GM12878 (cell line): ENCODE measurements around the gene GFOD2. TPM values are rescaled to one million over a fixed set of nuclear protein-coding genes. Genes with fewer than 3 reads are reported as not detected.
A peak's percentile ranks its signal among the peaks of the same experiment; 100 is the strongest.

Experiments
- BCL3 ChIP-seq: IDR thresholded peaks from 2 replicates; pipeline ENCODE4 v1.6.1; 2011; ENCODE audit warnings: borderline replicate concordance, low read depth, mild to moderate bottlenecking, moderate library complexity, low read length; ENCODE audit not compliant: insufficient read depth, poor library complexity, severe bottlenecking
- BMI1 ChIP-seq: fragments of 450-650 bp; IDR thresholded peaks from 2 replicates; pipeline ENCODE4 v1.6.1; 2016; ENCODE audit warnings: mild to moderate bottlenecking, moderate library complexity, borderline replicate concordance
- BRCA1 ChIP-seq: IDR thresholded peaks from 2 replicates; pipeline ENCODE4 v1.6.1; 2011; ENCODE audit warnings: low read depth, low read length, improper control_type of control experiment
- JUNB ChIP-seq: IDR thresholded peaks from 2 replicates; pipeline ENCODE4 v1.6.1; 2016; ENCODE audit warnings: antibody characterized with exemption, mild to moderate bottlenecking
- KLF5 ChIP-seq: fragments of 450-650 bp; IDR thresholded peaks from 2 replicates; pipeline ENCODE4 v1.6.1; 2014; ENCODE audit warnings: mild to moderate bottlenecking; ENCODE audit not compliant: partially characterized antibody
- MYB ChIP-seq: fragments of 150-350 bp; IDR thresholded peaks from 2 replicates; pipeline ENCODE4 v1.6.1; 2014; ENCODE audit warnings: mild to moderate bottlenecking, low read depth, low read length, borderline replicate concordance
- PAX5 ChIP-seq: IDR thresholded peaks from 2 replicates; pipeline ENCODE4 v1.6.1; 2011; ENCODE audit warnings: low read depth, low read length, borderline replicate concordance
- SUZ12 ChIP-seq: fragments of 200-600 bp; sonication (generic); IDR thresholded peaks from one replicate; pipeline ENCODE4 v1.6.1; 2018; ENCODE audit warnings: antibody characterized with exemption, mild to moderate bottlenecking; ENCODE audit not compliant: unreplicated experiment
- TCF7 ChIP-seq: IDR thresholded peaks from 2 replicates; pipeline ENCODE4 v1.6.1; 2014; ENCODE audit warnings: antibody characterized with exemption, borderline replicate concordance
- ZBED1 ChIP-seq: IDR thresholded peaks from 2 replicates; pipeline ENCODE4 v1.6.1; 2016; ENCODE audit warnings: borderline replicate concordance
- polyA plus RNA-seq, 11 experiments: library from polyadenylated mRNA; depleted of rRNA in 4 of 11; unstranded in 6 of 11; stranded (reverse) in 5 of 11; fragments of >200 nt; fragmentation: Nextera tagmentation in 4 of 11; fragmentation: Illumina TruSeq in 1 of 11; extraction: Ambion mirVana in 4 of 11; extraction: Trizol in 1 of 11; gene quantifications; 1 replicate in 1 of 11; 2 replicates in 10 of 11; pipeline versions ENCODE4 v1.2.1 to v1.2.3, GENCODE V29; 2011 to 2016; ENCODE audit warnings: inconsistent platforms in 2 of 11, missing spikeins in 2 of 11, low read depth in 1 of 11
- total RNA-seq, 4 experiments: library from RNA; depleted of rRNA in 3 of 4; stranded (reverse); fragments of >200 nt in 3 of 4; fragmentation: Illumina TruSeq in 1 of 4; extraction: Trizol in 1 of 4; gene quantifications; 2 replicates each; pipeline versions ENCODE4 v1.2.1 to v1.2.3, GENCODE V29; 2013 to 2021
- TF ChIP-seq, protein P1 (sequence below): fragments of 450-650 bp; IDR thresholded peaks from 2 replicates; pipeline ENCODE4 v1.6.1; 2017; ENCODE audit warnings: mild to moderate bottlenecking
- TF ChIP-seq, protein P2 (sequence below): fragments of 450-650 bp; IDR thresholded peaks from 2 replicates; pipeline ENCODE4 v1.6.1; 2014; ENCODE audit warnings: mild to moderate bottlenecking
- TF ChIP-seq, protein P3 (sequence below): IDR thresholded peaks from 2 replicates; pipeline ENCODE4 v1.6.1; 2012; ENCODE audit warnings: improper control_type of control experiment, low read depth, low read length; ENCODE audit not compliant: insufficient replicate concordance
- TF ChIP-seq, protein P4 (sequence below): IDR thresholded peaks from 2 replicates; pipeline ENCODE4 v1.6.1; 2011; ENCODE audit warnings: low read depth, mild to moderate bottlenecking, low read length, moderate library complexity, borderline replicate concordance; ENCODE audit errors: extremely low read depth

The GFOD2 gene
- total and polyA plus RNA-seq, 10 of the 15 experiments (the other 5 are each of a cell fraction or from before 2014, with no cell fraction given): 2.0 to 15.9 (median 12.0) TPM

DNA sequence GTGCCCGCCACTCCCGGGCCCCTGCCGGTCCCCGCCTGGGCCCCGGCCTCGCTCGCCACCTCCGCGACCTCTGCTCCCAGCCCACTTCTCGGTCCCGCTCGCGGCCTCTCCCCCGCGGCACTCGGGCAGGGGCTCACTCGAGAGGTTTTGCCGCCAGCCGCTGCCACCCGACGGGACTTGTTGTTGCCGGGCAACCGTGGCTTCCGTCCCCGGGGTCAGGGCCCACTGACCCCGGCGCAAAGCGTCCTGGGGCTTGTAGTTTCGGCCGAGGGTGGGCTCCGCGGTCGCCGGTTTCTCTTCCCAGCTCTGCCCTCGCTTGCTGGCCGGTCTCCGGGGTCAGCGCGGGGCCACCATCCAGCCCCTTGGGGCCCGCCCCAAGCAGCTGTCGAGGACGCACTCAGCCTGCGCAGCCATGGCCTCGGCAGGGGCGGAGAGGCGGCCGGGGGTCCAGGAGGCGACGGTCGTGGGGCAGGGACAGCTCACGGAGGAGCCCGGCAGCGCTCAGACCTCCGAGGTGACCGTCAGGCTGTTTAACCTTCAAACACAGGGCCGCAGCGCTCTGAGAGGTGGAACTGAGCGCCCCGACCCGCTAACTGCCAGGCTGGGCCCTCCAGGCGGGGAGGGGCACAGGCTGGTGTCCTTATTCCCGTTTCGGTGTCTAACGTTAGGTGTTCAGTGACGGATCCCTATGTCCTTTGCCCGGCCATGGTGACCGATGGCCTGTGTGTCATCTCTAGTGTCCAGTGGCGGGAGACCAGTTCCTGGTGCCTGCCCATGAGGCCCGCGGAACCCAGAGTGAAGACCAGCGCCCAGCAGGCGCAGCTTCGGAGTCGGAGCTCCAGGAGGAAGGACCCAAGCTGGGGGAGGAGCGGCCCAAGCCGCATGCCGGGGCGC is 52.3 kb downstream of the GFOD2 start, which contains the start of the genes C16orf86 and ENKD1 (continued):
- TF ChIP-seq, protein P1, sequence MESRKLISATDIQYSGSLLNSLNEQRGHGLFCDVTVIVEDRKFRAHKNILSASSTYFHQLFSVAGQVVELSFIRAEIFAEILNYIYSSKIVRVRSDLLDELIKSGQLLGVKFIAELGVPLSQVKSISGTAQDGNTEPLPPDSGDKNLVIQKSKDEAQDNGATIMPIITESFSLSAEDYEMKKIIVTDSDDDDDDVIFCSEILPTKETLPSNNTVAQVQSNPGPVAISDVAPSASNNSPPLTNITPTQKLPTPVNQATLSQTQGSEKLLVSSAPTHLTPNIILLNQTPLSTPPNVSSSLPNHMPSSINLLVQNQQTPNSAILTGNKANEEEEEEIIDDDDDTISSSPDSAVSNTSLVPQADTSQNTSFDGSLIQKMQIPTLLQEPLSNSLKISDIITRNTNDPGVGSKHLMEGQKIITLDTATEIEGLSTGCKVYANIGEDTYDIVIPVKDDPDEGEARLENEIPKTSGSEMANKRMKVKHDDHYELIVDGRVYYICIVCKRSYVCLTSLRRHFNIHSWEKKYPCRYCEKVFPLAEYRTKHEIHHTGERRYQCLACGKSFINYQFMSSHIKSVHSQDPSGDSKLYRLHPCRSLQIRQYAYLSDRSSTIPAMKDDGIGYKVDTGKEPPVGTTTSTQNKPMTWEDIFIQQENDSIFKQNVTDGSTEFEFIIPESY: no peak
- TF ChIP-seq SUZ12 (no peak), BRCA1 (no peak), MYB (no peak), JUNB (no peak), TCF7 (no peak), BMI1 (peak; percentile 75), PAX5 (peak; percentile 87), KLF5 (peak; percentile 73), ZBED1 (no peak), BCL3 (peak; percentile 20)
- TF ChIP-seq, protein P2, sequence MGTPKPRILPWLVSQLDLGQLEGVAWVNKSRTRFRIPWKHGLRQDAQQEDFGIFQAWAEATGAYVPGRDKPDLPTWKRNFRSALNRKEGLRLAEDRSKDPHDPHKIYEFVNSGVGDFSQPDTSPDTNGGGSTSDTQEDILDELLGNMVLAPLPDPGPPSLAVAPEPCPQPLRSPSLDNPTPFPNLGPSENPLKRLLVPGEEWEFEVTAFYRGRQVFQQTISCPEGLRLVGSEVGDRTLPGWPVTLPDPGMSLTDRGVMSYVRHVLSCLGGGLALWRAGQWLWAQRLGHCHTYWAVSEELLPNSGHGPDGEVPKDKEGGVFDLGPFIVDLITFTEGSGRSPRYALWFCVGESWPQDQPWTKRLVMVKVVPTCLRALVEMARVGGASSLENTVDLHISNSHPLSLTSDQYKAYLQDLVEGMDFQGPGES: no peak
- TF ChIP-seq, protein P3, sequence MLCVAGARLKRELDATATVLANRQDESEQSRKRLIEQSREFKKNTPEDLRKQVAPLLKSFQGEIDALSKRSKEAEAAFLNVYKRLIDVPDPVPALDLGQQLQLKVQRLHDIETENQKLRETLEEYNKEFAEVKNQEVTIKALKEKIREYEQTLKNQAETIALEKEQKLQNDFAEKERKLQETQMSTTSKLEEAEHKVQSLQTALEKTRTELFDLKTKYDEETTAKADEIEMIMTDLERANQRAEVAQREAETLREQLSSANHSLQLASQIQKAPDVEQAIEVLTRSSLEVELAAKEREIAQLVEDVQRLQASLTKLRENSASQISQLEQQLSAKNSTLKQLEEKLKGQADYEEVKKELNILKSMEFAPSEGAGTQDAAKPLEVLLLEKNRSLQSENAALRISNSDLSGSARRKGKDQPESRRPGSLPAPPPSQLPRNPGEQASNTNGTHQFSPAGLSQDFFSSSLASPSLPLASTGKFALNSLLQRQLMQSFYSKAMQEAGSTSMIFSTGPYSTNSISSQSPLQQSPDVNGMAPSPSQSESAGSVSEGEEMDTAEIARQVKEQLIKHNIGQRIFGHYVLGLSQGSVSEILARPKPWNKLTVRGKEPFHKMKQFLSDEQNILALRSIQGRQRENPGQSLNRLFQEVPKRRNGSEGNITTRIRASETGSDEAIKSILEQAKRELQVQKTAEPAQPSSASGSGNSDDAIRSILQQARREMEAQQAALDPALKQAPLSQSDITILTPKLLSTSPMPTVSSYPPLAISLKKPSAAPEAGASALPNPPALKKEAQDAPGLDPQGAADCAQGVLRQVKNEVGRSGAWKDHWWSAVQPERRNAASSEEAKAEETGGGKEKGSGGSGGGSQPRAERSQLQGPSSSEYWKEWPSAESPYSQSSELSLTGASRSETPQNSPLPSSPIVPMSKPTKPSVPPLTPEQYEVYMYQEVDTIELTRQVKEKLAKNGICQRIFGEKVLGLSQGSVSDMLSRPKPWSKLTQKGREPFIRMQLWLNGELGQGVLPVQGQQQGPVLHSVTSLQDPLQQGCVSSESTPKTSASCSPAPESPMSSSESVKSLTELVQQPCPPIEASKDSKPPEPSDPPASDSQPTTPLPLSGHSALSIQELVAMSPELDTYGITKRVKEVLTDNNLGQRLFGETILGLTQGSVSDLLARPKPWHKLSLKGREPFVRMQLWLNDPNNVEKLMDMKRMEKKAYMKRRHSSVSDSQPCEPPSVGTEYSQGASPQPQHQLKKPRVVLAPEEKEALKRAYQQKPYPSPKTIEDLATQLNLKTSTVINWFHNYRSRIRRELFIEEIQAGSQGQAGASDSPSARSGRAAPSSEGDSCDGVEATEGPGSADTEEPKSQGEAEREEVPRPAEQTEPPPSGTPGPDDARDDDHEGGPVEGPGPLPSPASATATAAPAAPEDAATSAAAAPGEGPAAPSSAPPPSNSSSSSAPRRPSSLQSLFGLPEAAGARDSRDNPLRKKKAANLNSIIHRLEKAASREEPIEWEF: no peak
- TF ChIP-seq, protein P4, sequence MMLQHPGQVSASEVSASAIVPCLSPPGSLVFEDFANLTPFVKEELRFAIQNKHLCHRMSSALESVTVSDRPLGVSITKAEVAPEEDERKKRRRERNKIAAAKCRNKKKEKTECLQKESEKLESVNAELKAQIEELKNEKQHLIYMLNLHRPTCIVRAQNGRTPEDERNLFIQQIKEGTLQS: no peak
